Parathyroid adenoma (tissue), 2 donors: ENCODE data around the gene NKTR.

Source experiments
- H2AFZ ChIP-seq: fragments of 300-600 bp; sonication (generic); one replicate; pipeline ENCODE4 v1.7.0; 2017; ENCODE audit warnings: antibody characterized with exemption, mild to moderate bottlenecking
- H3K27ac ChIP-seq: fragments of 300-600 bp; sonication (generic); one replicate; pipeline ENCODE4 v1.7.0; 2017
- H3K27me3 ChIP-seq: fragments of 300-600 bp; sonication (generic); one replicate; pipeline ENCODE4 v1.7.0; 2017; ENCODE audit warnings: low read length; ENCODE audit not compliant: control insufficient read depth, insufficient read depth
- H3K36me3 ChIP-seq: fragments of 300-600 bp; sonication (generic); one replicate; pipeline ENCODE4 v1.7.0; 2017; ENCODE audit warnings: low read length; ENCODE audit not compliant: control insufficient read depth, insufficient read depth
- H3K4me1 ChIP-seq: fragments of 300-600 bp; sonication (generic); one replicate; pipeline ENCODE4 v1.7.0; 2017; ENCODE audit warnings: control low read depth
- H3K4me2 ChIP-seq: fragments of 300-600 bp; sonication (generic); one replicate; pipeline ENCODE4 v1.7.0; 2017; ENCODE audit warnings: low read length
- H3K4me3 ChIP-seq: fragments of 300-600 bp; sonication (generic); one replicate; pipeline ENCODE4 v1.7.0; 2017; ENCODE audit warnings: low read depth, low read length
- H3K79me2 ChIP-seq: fragments of 300-600 bp; sonication (generic); one replicate; pipeline ENCODE4 v1.7.0; 2017; ENCODE audit warnings: control low read depth
- H3K9ac ChIP-seq: fragments of 300-600 bp; sonication (generic); one replicate; pipeline ENCODE4 v1.7.0; 2017; ENCODE audit warnings: mild to moderate bottlenecking
- H3K9me3 ChIP-seq: fragments of 300-600 bp; sonication (generic); one replicate; pipeline ENCODE4 v1.7.0; 2017; ENCODE audit warnings: low read length; ENCODE audit not compliant: control insufficient read depth
- CTCF ChIP-seq: fragments of 300-600 bp; sonication (generic); IDR thresholded peaks from one replicate; pipeline ENCODE4 v1.7.0; 2017; ENCODE audit warnings: antibody characterized with exemption, mild to moderate bottlenecking
- donor health status: primary hyperparathyroidism.

Gene NKTR

GRCh38 chr3:42661593-42662022 lies 61.1 kb downstream of the NKTR start:
- no peak for TF ChIP-seq CTCF
- H3K27me3 ChIP-seq = no peaks in the 10 kb centered on the region
- H3K36me3 ChIP-seq = no peaks in the 10 kb centered on the region
- H3K9ac ChIP-seq = no peak overlapping the region
- H2AFZ ChIP-seq = no peak overlapping the region
- H3K9me3 ChIP-seq = no peaks in the 10 kb centered on the region
- H3K27ac ChIP-seq = no peak overlapping the region
- H3K4me3 ChIP-seq = no peak overlapping the region
- H3K4me1 ChIP-seq = peaks cover 3% of the 10 kb centered on the region
- no peaks in the 10 kb centered on the region for H3K79me2 ChIP-seq
- H3K4me2 ChIP-seq = no peak overlapping the region

- Histone ChIP-seq H3K27me3 (no peaks in the 10 kb centered on the region), H3K4me1 (peaks cover 4% of the 10 kb centered on the region), H3K27ac (no peak overlapping the region), H2AFZ (no peak overlapping the region), H3K79me2 (no peaks in the 10 kb centered on the region), H3K4me2 (no peak overlapping the region), H3K9me3 (no peaks in the 10 kb centered on the region), H3K4me3 (no peak overlapping the region), H3K9ac (no peak overlapping the region), H3K36me3 (no peaks in the 10 kb centered on the region)
- TF ChIP-seq CTCF = no peak
Measured at GRCh38 chr3:42662037-42662812, 61.7 kb downstream of the NKTR start.

GRCh38 chr3:42662813-42663535 lies 62.5 kb downstream of the NKTR start:
- Histone ChIP-seq H3K4me2 (no peak overlapping the region), H3K9me3 (no peaks in the 10 kb centered on the region), H3K36me3 (no peaks in the 10 kb centered on the region), H2AFZ (no peak overlapping the region), H3K27me3 (no peaks in the 10 kb centered on the region), H3K4me1 (peaks cover 6% of the 10 kb centered on the region), H3K4me3 (no peak overlapping the region), H3K27ac (no peak overlapping the region), H3K9ac (no peak overlapping the region), H3K79me2 (no peaks in the 10 kb centered on the region)
- TF ChIP-seq CTCF = no peak

GRCh38 chr3:42663581-42664437 lies 63.3 kb downstream of the NKTR start:
- H3K4me3 ChIP-seq = no peak overlapping the region
- no peaks in the 10 kb centered on the region for H3K79me2 ChIP-seq
- no peaks in the 10 kb centered on the region for H3K36me3 ChIP-seq
- H3K9me3 ChIP-seq = no peaks in the 10 kb centered on the region
- no peak for TF ChIP-seq CTCF
- no peaks in the 10 kb centered on the region for H3K27me3 ChIP-seq
- H3K4me1 ChIP-seq = peaks cover 14% of the 10 kb centered on the region
- H3K4me2 ChIP-seq = no peak overlapping the region
- no peak overlapping the region for H2AFZ ChIP-seq
- H3K9ac ChIP-seq = no peak overlapping the region
- H3K27ac ChIP-seq = no peak overlapping the region
